HG02870 (cell line): ENCODE measurements around the gene S100A11.

ENCODE experiments used
- ATAC-seq: cut with Tn5 transposase; IDR thresholded peaks from one replicate; pipeline ENCODE4 v1.9.1; 2021; ENCODE audit warnings: mild to moderate bottlenecking, moderate library complexity; ENCODE audit not compliant: unreplicated experiment

The S100A11 gene

GRCh38 chr1:151986501-151987190 is 50.2 kb downstream of the S100A11 start:
- no peak for ATAC-seq

DNA sequence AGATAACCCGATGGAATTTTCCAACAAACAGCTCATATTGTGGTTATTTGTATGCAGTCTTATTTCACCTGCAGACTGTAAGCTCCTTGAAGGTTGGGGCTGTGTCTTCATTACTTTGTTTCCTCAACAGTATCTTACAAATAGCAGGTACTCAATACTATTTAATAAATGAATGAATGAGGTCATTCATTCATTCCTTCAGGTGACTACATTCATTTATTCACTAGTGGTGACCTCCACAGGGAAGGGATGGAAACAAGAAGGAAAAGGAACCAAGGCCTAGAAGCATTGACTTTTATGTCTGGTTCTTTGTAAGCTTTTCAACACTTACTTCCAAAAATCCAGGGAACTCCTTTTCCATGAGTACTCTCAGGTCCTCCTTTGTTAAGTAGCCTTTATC is 51.0 kb downstream of the S100A11 start:
- ATAC-seq: no peak

- ATAC-seq: no peak
These were observed 51.5 kb downstream of the S100A11 start for GRCh38 chr1:151985270-151985669.

DNA sequence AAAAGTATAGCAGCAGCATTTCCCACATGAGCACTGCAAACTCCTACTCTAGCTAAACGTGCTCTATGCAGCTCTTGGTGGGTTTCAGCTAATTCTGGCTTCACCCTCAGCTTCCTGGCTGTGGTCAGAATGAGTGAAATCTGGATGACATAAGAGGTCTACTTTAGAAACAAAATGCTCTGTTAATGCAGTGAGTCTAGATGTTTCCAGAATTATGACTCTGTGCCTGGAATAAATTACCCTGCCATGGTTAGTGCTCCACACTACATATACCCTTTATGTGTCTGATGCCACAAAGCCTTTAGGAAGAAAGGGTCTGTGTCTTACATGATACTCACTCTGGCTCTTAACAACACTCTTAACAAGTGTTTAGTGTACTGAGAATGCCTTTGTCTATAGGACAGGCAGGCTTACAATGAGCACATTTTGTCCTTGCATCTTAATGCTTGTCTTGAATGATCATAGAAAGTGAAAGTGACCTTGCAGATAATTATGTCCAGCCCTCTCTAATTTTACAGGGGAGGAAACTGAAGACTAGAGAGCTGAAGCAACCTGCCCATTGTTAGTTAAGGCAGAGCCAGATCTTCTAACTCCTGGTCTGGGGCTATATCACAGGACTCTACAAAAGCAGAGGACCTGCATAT is 52.4 kb downstream of the S100A11 start:
- ATAC-seq: peak; percentile 90
